ENCODE results near the gene UGT1A9. TPM values are rescaled to one million over a fixed set of nuclear protein-coding genes. Genes with fewer than 3 reads are reported as not detected.
"Not testable (repeated sequence)": the region's sequence is repeated elsewhere in the genome, so short reads cannot be mapped to it uniquely, and the experiment has no call there.

UGT1A9 gene
- total RNA-seq, 1 experiment from 2014 or later, result not detected

GRCh38 chr2:233707940-233708644 lies 36.4 kb downstream of the UGT1A9 start:
- peak; percentile 51 for DNase-seq (ENCODE audit: extremely low read depth, low read depth)

- DNase-seq (ENCODE audit: extremely low read depth, low read depth), result no peak
Observed at GRCh38 chr2:233708942-233709341, 37.2 kb downstream of the UGT1A9 start.

- DNase-seq (ENCODE audit: extremely low read depth, low read depth), result peak; percentile 90
Observed at GRCh38 chr2:233711312-233712008, 39.8 kb downstream of the UGT1A9 start.

GRCh38 chr2:233712611-233713261 lies 41.0 kb downstream of the UGT1A9 start, which contains the start of gene UGT1A5:
Gene UGT1A5 (plus strand): TSS chr2:233712907. CDS start chr2:233712992, 85 bp downstream.
- no peak for DNase-seq (ENCODE audit: extremely low read depth, low read depth)

- no peak for DNase-seq (ENCODE audit: extremely low read depth, low read depth)
Observed at GRCh38 chr2:233713262-233713615, 41.5 kb downstream of the UGT1A9 start.

GRCh38 chr2:233714121-233714520 lies 42.4 kb downstream of the UGT1A9 start:
- DNase-seq (ENCODE audit: extremely low read depth, low read depth), result no peak

GRCh38 chr2:233718552-233718951 lies 46.9 kb downstream of the UGT1A9 start, which contains the start of gene UGT1A4:
Gene UGT1A4 (plus strand): TSS chr2:233718736. CDS start chr2:233718821, 85 bp downstream.
- DNase-seq (ENCODE audit: extremely low read depth, low read depth), result no peak

- no peak for DNase-seq (ENCODE audit: extremely low read depth, low read depth)
Observed at GRCh38 chr2:233728723-233729301, 57.1 kb downstream of the UGT1A9 start, which contains the start of gene UGT1A3. Gene UGT1A3 (plus strand): TSS chr2:233729042. CDS start chr2:233729127, 85 bp downstream.

GRCh38 chr2:233736868-233737653 lies 65.4 kb downstream of the UGT1A9 start:
- not testable (repeated sequence) for DNase-seq (ENCODE audit: extremely low read depth, low read depth)

GRCh38 chr2:233740870-233741269 lies 69.2 kb downstream of the UGT1A9 start:
- DNase-seq (ENCODE audit: extremely low read depth, low read depth), result no peak

- DNase-seq (ENCODE audit: extremely low read depth, low read depth), result no peak
Observed at GRCh38 chr2:233743464-233744259, 72.0 kb downstream of the UGT1A9 start.

GRCh38 chr2:233745073-233745755 lies 73.5 kb downstream of the UGT1A9 start:
- no peak for DNase-seq (ENCODE audit: extremely low read depth, low read depth)

- DNase-seq (ENCODE audit: extremely low read depth, low read depth), result not testable (repeated sequence)
Observed at GRCh38 chr2:233745838-233746237, 74.1 kb downstream of the UGT1A9 start.

- no peak for DNase-seq (ENCODE audit: extremely low read depth, low read depth)
Observed at GRCh38 chr2:233746475-233747282, 75.0 kb downstream of the UGT1A9 start.

- DNase-seq (ENCODE audit: extremely low read depth, low read depth), result no peak
Observed at GRCh38 chr2:233747283-233747544, 75.5 kb downstream of the UGT1A9 start.

GRCh38 chr2:233750689-233751088 lies 79.0 kb downstream of the UGT1A9 start:
- DNase-seq (ENCODE audit: extremely low read depth, low read depth), result not testable (repeated sequence)

- DNase-seq (ENCODE audit: extremely low read depth, low read depth), result not testable (repeated sequence)
Observed at GRCh38 chr2:233751212-233752009, 79.7 kb downstream of the UGT1A9 start.

All from NCI-H460 (cell line).